Keratinocyte (primary cell): Measurements from ENCODE around the gene ENTR1. TPM values are rescaled to one million over a fixed set of nuclear protein-coding genes. Genes with fewer than 3 reads are reported as not detected.

Experiments
- DNase-seq: peaks from one replicate; pipeline ENCODE4 v3.0.0-alpha.2; 2011; ENCODE audit warnings: low read depth, missing footprints, low spot score
- FAIRE-seq: peaks from 2 replicates; lab custom pipeline; 2011; peaks lifted over from hg19 to GRCh38; lab: Jason Lieb, UNC
- H2AFZ ChIP-seq: 2 replicates; pipeline ENCODE4 v1.6.0; 2012; ENCODE audit warnings: low read length, control low read depth, inconsistent platforms; ENCODE audit not compliant: control insufficient read depth
- H3K27ac ChIP-seq: 2 replicates; pipeline ENCODE4 v1.5.1; 2011; ENCODE audit warnings: low read length; ENCODE audit not compliant: control insufficient read depth, insufficient read depth
- H3K27me3 ChIP-seq: 3 replicates; pipeline ENCODE4 v1.6.0; 2011; ENCODE audit warnings: low read length; ENCODE audit not compliant: control insufficient read depth, insufficient read depth; ENCODE audit errors: extremely low read depth
- H3K36me3 ChIP-seq, 2 experiments: 2 replicates in 1 of 2; 3 replicates in 1 of 2; pipeline ENCODE4 v1.5.1; 2011; ENCODE audit warnings: low read length in 2 of 2, mild to moderate bottlenecking in 1 of 2; ENCODE audit not compliant: control insufficient read depth in 2 of 2, insufficient read depth in 2 of 2; ENCODE audit errors: extremely low read depth in 1 of 2
- H3K4me1 ChIP-seq: 3 replicates; pipeline ENCODE4 v1.5.1; 2011; ENCODE audit warnings: low read length; ENCODE audit not compliant: control insufficient read depth, insufficient read depth; ENCODE audit errors: extremely low read depth
- H3K4me2 ChIP-seq: 3 replicates; pipeline ENCODE4 v1.6.0; 2011; ENCODE audit warnings: low read depth, low read length; ENCODE audit not compliant: control insufficient read depth, insufficient read depth; ENCODE audit errors: extremely low read depth
- H3K4me3 ChIP-seq, 3 experiments: fragments of 200-600 bp in 1 of 3; sonication (generic) in 1 of 3; 2 replicates in 2 of 3; 3 replicates in 1 of 3; pipeline ENCODE4 v1.5.1; 2011 to 2016; ENCODE audit warnings: low read length in 3 of 3, mild to moderate bottlenecking in 3 of 3, control low read depth in 2 of 3, inconsistent platforms in 1 of 3, low read depth in 1 of 3, mixed read lengths in 1 of 3, mixed run types in 1 of 3, moderate library complexity in 1 of 3; ENCODE audit not compliant: control insufficient read depth in 2 of 3, insufficient read depth in 2 of 3; ENCODE audit errors: extremely low read depth in 1 of 3
- H3K79me2 ChIP-seq: 2 replicates; pipeline ENCODE4 v1.6.0; 2012; ENCODE audit warnings: low read length; ENCODE audit not compliant: control insufficient read depth, insufficient read depth
- H3K9ac ChIP-seq: 3 replicates; pipeline ENCODE4 v1.6.0; 2011; ENCODE audit warnings: low read length; ENCODE audit not compliant: control insufficient read depth, insufficient read depth; ENCODE audit errors: extremely low read depth
- H3K9me1 ChIP-seq: 3 replicates; pipeline ENCODE4 v1.6.0; 2011; ENCODE audit warnings: low read length; ENCODE audit not compliant: control insufficient read depth, insufficient read depth; ENCODE audit errors: extremely low read depth
- H3K9me3 ChIP-seq: 2 replicates; pipeline ENCODE4 v1.5.1; 2012; ENCODE audit warnings: low read depth, low read length; ENCODE audit not compliant: control insufficient read depth
- H4K20me1 ChIP-seq: 3 replicates; pipeline ENCODE4 v1.6.0; 2011; ENCODE audit warnings: low read length; ENCODE audit not compliant: control insufficient read depth, insufficient read depth; ENCODE audit errors: extremely low read depth
- CTCF ChIP-seq, 3 experiments: IDR thresholded peaks in 1 of 3; conservative IDR thresholded peaks in 1 of 3; optimal IDR thresholded peaks in 1 of 3; 2 replicates in 2 of 3; 3 replicates in 1 of 3; pipeline versions ENCODE3 to v1.5.1; 2011; ENCODE audit warnings: low read length in 3 of 3, mild to moderate bottlenecking in 3 of 3, moderate library complexity in 2 of 3, control low read depth in 1 of 3, inconsistent platforms in 1 of 3; ENCODE audit not compliant: insufficient read depth in 2 of 3; ENCODE audit errors: extremely low read depth in 1 of 3
- EZH2 ChIP-seq: IDR thresholded peaks from one replicate; pipeline ENCODE4 v1.6.1; 2012; ENCODE audit warnings: inconsistent platforms, mild to moderate bottlenecking, low read length, moderate library complexity
- dilution Hi-C: fragments of 300-500 bp; cut with MboI; formaldehyde crosslinking; loops from one replicate; pipeline ENCODE4 v1.7.0; 2020; ENCODE audit warnings: low sequenced_read_pairs; ENCODE audit not compliant: extremely low pct_ligation_motif_present
- polyA plus RNA-seq, 5 experiments: library from polyadenylated mRNA; depleted of rRNA in 3 of 5; stranded (reverse) in 3 of 5; stranded (forward) in 1 of 5; unstranded in 1 of 5; fragments of >200 nt; gene quantifications; 1 replicate in 1 of 5; 2 replicates in 3 of 5; 3 replicates in 1 of 5; pipeline versions ENCODE4 v1.2.1 to v1.2.3, GENCODE V29; 2011 to 2012; ENCODE audit warnings: missing spikeins in 2 of 5, low read depth in 1 of 5, low replicate concordance in 1 of 5

Gene ENTR1
- polyA plus RNA-seq, 1 donor (not counting 4 experiments of a cell fraction or from before 2014, with no cell fraction given), result 46.5 TPM

GRCh38 chr9:136443687-136444086 lies 33.3 kb upstream of the ENTR1 start:
- H3K4me3 ChIP-seq, result no peak overlapping the region
- peaks cover 3% of the 10 kb centered on the region for H3K4me1 ChIP-seq
- H3K36me3 ChIP-seq, result peaks cover 54 to 57% of the 10 kb centered on the region in 2 experiments
- H3K27me3 ChIP-seq, result no peaks in the 10 kb centered on the region
- no peak for DNase-seq
- peaks cover 5% of the 10 kb centered on the region for H4K20me1 ChIP-seq
- dilution Hi-C loops, result no loop called here
- H3K9me1 ChIP-seq, result no peaks in the 10 kb centered on the region
- H3K9ac ChIP-seq, result no peak overlapping the region
- no peak for TF ChIP-seq CTCF (optimal IDR thresholded peaks at IDR 0.05 in 1 of 3, IDR thresholded peaks at IDR 0.05 in 1 of 3, conservative IDR thresholded peaks at IDR 0.05 in 1 of 3; ENCODE audit: extremely low read depth in 1 of 3, insufficient read depth in 2 of 3, low read length in 3 of 3)
- TF ChIP-seq EZH2, result no peak
- no peak overlapping the region for H3K27ac ChIP-seq
- H3K9me3 ChIP-seq, result no peaks in the 10 kb centered on the region
- H3K4me2 ChIP-seq, result no peak overlapping the region
- no peak overlapping the region for H2AFZ ChIP-seq
- peaks cover 9% of the 10 kb centered on the region for H3K79me2 ChIP-seq
- no peak for FAIRE-seq

- DNase-seq (no peak), FAIRE-seq (no peak)
- no peaks in the 10 kb centered on the region for H3K9me3 ChIP-seq
- H3K27ac ChIP-seq, result no peak overlapping the region
- no peaks in the 10 kb centered on the region for H3K9me1 ChIP-seq
- peaks cover 51 to 53% of the 10 kb centered on the region in 2 experiments for H3K36me3 ChIP-seq
- H3K4me1 ChIP-seq, result peaks cover 4% of the 10 kb centered on the region
- dilution Hi-C loops, result no loop called here
- TF ChIP-seq EZH2 (no peak), CTCF (optimal IDR thresholded peaks at IDR 0.05 in 1 of 3, IDR thresholded peaks at IDR 0.05 in 1 of 3, conservative IDR thresholded peaks at IDR 0.05 in 1 of 3; ENCODE audit: extremely low read depth in 1 of 3, insufficient read depth in 2 of 3, low read length in 3 of 3) (no peak)
- peaks cover 5% of the 10 kb centered on the region for H4K20me1 ChIP-seq
- H3K79me2 ChIP-seq, result peaks cover 15% of the 10 kb centered on the region
- no peak overlapping the region for H2AFZ ChIP-seq
- no peaks in the 10 kb centered on the region for H3K27me3 ChIP-seq
- H3K4me2 ChIP-seq, result no peak overlapping the region
- no peak overlapping the region for H3K9ac ChIP-seq
- H3K4me3 ChIP-seq, result no peak overlapping the region
Observed at GRCh38 chr9:136443087-136443486, 32.7 kb upstream of the ENTR1 start.
